SK-N-SH (cell line): Measurements from ENCODE around the gene CACNA1D.

ENCODE experiments used
- CHD2 ChIP-seq: fragments of 150-350 bp; IDR thresholded peaks from 2 replicates; pipeline ENCODE4 v1.6.1; 2018; ENCODE audit warnings: low read length; ENCODE audit not compliant: partially characterized antibody
- CTCF ChIP-seq: fragments of 200-600 bp; sonication (generic); IDR thresholded peaks from 2 replicates; pipeline ENCODE4 v1.6.1; 2017; ENCODE audit warnings: antibody characterized with exemption, mild to moderate bottlenecking, moderate library complexity
- EP300 ChIP-seq, 2 experiments: IDR thresholded peaks; 2 replicates each; pipeline versions ENCODE4 v1.4.0 to v1.6.1; 2012; ENCODE audit warnings: borderline replicate concordance in 1 of 2, low read depth in 1 of 2, low read length in 1 of 2
- IRF3 ChIP-seq: fragments of 150-350 bp; IDR thresholded peaks from 2 replicates; pipeline ENCODE4 v1.6.1; 2016; ENCODE audit warnings: mild to moderate bottlenecking, low read depth, low read length
- PBX3 ChIP-seq: IDR thresholded peaks from 2 replicates; pipeline ENCODE4; 2012
- POLR2AphosphoS5 ChIP-seq: IDR thresholded peaks from 2 replicates; pipeline ENCODE4 v1.6.1; 2012; ENCODE audit warnings: low read depth, low read length
- RAD21 ChIP-seq: IDR thresholded peaks from 2 replicates; pipeline ENCODE4 v1.6.1; 2012; ENCODE audit warnings: mild to moderate bottlenecking, low read length
- REST ChIP-seq: IDR thresholded peaks from 2 replicates; pipeline ENCODE4 v1.6.1; 2012; ENCODE audit warnings: mild to moderate bottlenecking, low read depth, low read length, moderate library complexity
- TAF1 ChIP-seq: IDR thresholded peaks from 2 replicates; pipeline ENCODE4 v1.6.1; 2012; ENCODE audit warnings: low read depth, mild to moderate bottlenecking, low read length, moderate library complexity, borderline replicate concordance
- USF1 ChIP-seq: IDR thresholded peaks from 2 replicates; pipeline ENCODE4 v1.4.0; 2012; ENCODE audit warnings: low read depth, borderline replicate concordance
- YY1 ChIP-seq: IDR thresholded peaks from 2 replicates; pipeline ENCODE4 v1.4.0; 2012; ENCODE audit warnings: low read depth, mild to moderate bottlenecking
- ZBTB33 ChIP-seq: IDR thresholded peaks from 2 replicates; pipeline ENCODE4 v1.4.0; 2012; ENCODE audit warnings: low read depth, borderline replicate concordance

- TF ChIP-seq CTCF (no peak), IRF3 (no peak), REST (no peak), PBX3 (no peak), POLR2AphosphoS5 (no peak), CHD2 (no peak), YY1 (no peak), TAF1 (no peak), RAD21 (no peak), USF1 (no peak), EP300 (IDR thresholded peaks at IDR 0.05; ENCODE audit: borderline replicate concordance in 1 of 2, low read depth in 1 of 2, low read length in 1 of 2) (no peak), ZBTB33 (no peak)
Measured at GRCh38 chr3:53657651-53658050, 163.2 kb downstream of the CACNA1D start.
